Measurements from ENCODE around the gene PDE2A. TPM values are rescaled to one million over a fixed set of nuclear protein-coding genes. Genes with fewer than 3 reads are reported as not detected.

PDE2A gene
- total and polyA plus RNA-seq, 2 of the 4 experiments (the other 2 are of a cell fraction): 0.02 TPM; not detected in 1

DNA sequence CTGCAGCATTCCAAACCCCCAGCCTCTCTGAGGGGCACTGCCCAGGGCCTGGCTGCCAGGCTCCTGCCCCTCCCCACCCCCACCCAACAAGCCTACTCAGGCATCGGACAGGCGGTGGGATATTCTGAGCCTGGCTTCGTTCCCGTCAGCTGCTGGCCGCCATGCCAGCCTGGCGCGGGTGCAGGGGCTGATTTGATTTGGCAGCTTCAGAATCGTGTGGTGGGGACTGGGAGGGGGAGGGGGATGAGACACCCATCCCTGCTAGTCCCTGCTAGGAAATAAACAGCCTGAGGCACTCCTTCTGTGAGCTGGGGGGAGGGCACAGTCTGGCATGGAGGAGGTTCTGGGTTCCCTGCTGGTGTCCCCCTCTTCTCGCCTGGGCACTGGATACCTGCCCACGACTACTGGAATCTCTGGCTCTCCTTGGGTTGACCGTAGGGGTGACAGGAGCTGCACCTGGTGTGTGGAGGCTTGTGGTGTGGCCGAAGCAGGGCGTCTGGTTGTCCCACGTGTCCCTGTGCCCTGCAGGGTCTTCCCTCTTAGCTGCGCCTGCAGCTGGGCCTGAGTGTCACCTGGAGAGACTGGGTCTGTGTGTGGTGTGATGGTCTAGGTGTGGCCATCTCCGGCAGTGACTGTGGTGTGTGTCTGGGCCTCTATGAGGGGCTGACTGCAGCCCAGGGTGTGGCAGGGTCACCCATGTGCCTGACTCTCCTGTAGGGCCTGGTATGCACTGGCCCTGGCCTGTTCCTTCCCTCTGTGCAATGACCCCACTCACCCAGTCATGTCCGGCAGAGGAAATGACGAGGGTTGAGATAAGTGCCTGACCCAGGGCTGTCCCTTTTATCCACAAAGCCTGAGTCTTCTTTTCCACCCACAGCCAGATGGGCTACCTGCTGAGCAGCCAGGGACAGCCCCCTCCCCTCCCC, 42.2 kb downstream of the PDE2A start:
- ATAC-seq (ENCODE audit: low read depth) (no peak), DNase-seq (no peak)
- H3K9me3 ChIP-seq (ENCODE audit: control insufficient read depth, insufficient read depth, low read length): peaks cover 3% of the 10 kb centered on the region; the same call in 1 of the 2 replicates
- H3K27ac ChIP-seq (ENCODE audit: insufficient read depth, low read length): no peak overlapping the region
- H3K27me3 ChIP-seq (ENCODE audit: control insufficient read depth, insufficient read depth, low read length): peaks cover 81% of the 10 kb centered on the region
- H2AFZ ChIP-seq (replicated peaks; ENCODE audit: low read length, poor library complexity): peak overlapping the region; percentile 8
- H3K36me3 ChIP-seq (ENCODE audit: control insufficient read depth, insufficient read depth, low read length): no peaks in the 10 kb centered on the region
- no TSS peak for BruUV-seq (replicated peaks)
- no peak overlapping the region for H2AK5ac ChIP-seq (ENCODE audit: low read depth, low read length)
- H3K79me1 ChIP-seq (ENCODE audit: low read depth in 1 of 2, low read length in 2 of 2): no peaks in the 10 kb centered on the region
- dilution Hi-C loops (cut with HindIII; ENCODE audit: low sequenced_read_pairs, unreplicated experiment): no loop called here
- H2BK5ac ChIP-seq (ENCODE audit: low read depth, low read length, poor library complexity, severe bottlenecking): no peak overlapping the region
- no peak overlapping the region for H2BK20ac ChIP-seq (ENCODE audit: low read depth, low read length)
- H4K20me1 ChIP-seq (ENCODE audit: insufficient read depth, low read length): no peaks in the 10 kb centered on the region; the same call in 1 of the 2 replicates
- CTCF ChIA-PET: no interaction called here
- H3K23ac ChIP-seq (ENCODE audit: low read depth, low read length): no peak overlapping the region
- no peak for TF ChIP-seq RCOR1 (IDR thresholded peaks at IDR 0.05; ENCODE audit: insufficient replicate concordance, low read length)
- no peak for TF ChIP-seq POLR2A (IDR thresholded peaks at IDR 0.05; ENCODE audit: low read depth, low read length)
- TF ChIP-seq FOS (IDR thresholded peaks at IDR 0.05; ENCODE audit: low read depth, low read length): no peak
- TF ChIP-seq USF2 (IDR thresholded peaks at IDR 0.05; ENCODE audit: low read depth, low read length): no peak
- no peak for TF ChIP-seq CHD1 (IDR thresholded peaks at IDR 0.05; ENCODE audit: low read depth, low read length)
- TF ChIP-seq SMC3 (IDR thresholded peaks at IDR 0.05; ENCODE audit: low read depth, low read length): no peak
- TF ChIP-seq RFX5 (IDR thresholded peaks at IDR 0.05; ENCODE audit: low read depth, low read length): no peak
- TF ChIP-seq CTCF (conservative IDR thresholded peaks at IDR 0.05; ENCODE audit: low read depth, low read length): no peak
- no peak for TF ChIP-seq BHLHE40 (IDR thresholded peaks at IDR 0.05; ENCODE audit: low read depth, low read length)
- no peak for TF ChIP-seq NFE2L2 (IDR thresholded peaks at IDR 0.05; ENCODE audit: low read depth, low read length)
- TF ChIP-seq CEBPB (IDR thresholded peaks at IDR 0.05; ENCODE audit: low read depth, low read length): no peak
- no peak overlapping the region for H3K14ac ChIP-seq (replicated peaks; ENCODE audit: low read depth, low read length)
- H3K9me1 ChIP-seq (ENCODE audit: insufficient read depth, low read length): no peaks in the 10 kb centered on the region
- no peak overlapping the region for H2BK120ac ChIP-seq (ENCODE audit: low read depth, low read length)
- H2AK9ac ChIP-seq (replicated peaks; ENCODE audit: low read depth, low read length, poor library complexity): no peak overlapping the region
- 52% methylated on average over 3 of the region's 18 CpGs; no CpG with 5 or more reads in 1 of the 2 experiments for WGBS, 2 experiments (ENCODE audit: extremely low coverage in 2 of 2, insufficient read length in 1 of 2)
- H4K8ac ChIP-seq (ENCODE audit: low read depth in 2 of 2, low read length in 2 of 2): no peak overlapping the region
- H3K18ac ChIP-seq (ENCODE audit: low read depth, low read length): no peak overlapping the region
- no peak overlapping the region for H3K4me2 ChIP-seq (ENCODE audit: low read depth, low read length)
- intact Hi-C loops (cut with micrococcal nuclease): no loop called here
- in situ Hi-C loops (cut with MboI; ENCODE audit: low sequenced_read_pairs): no loop called here
- H4K5ac ChIP-seq (ENCODE audit: low read depth, low read length): no peak overlapping the region
- no peaks in the 10 kb centered on the region for H3K4me1 ChIP-seq (ENCODE audit: control insufficient read depth, insufficient read depth, low read length)
- no peak overlapping the region for H3K9ac ChIP-seq (ENCODE audit: low read depth, low read length)
- no peak overlapping the region for H2BK15ac ChIP-seq (ENCODE audit: low read depth, low read length)
- POLR2A ChIA-PET (ENCODE audit: unreplicated experiment): interaction anchor here (0.6 kb wide), 1 partner anchor 20 kb away, joined by 4 read pairs; no protein-coding TSS in a partner anchor
- H3K4me3 ChIP-seq (ENCODE audit: insufficient read depth, low read depth, low read length): no peak overlapping the region
- H3K4ac ChIP-seq (ENCODE audit: low read depth, low read length): no peak overlapping the region
- H3K56ac ChIP-seq (ENCODE audit: extremely low read depth, insufficient read depth, low read length): no peak overlapping the region
- H4K91ac ChIP-seq (ENCODE audit: insufficient read depth, low read depth, low read length): no peak overlapping the region

Measured in IMR-90 (cell line).